H7 (cell line): ENCODE results near the gene SORCS2. TPM values are rescaled to one million over a fixed set of nuclear protein-coding genes. Genes with fewer than 3 reads are reported as not detected.

Source experiments
- DNase-seq: peaks from one replicate; pipeline ENCODE4 v3.0.0; 2012
- H3K27me3 ChIP-seq: 2 replicates; pipeline ENCODE4 v1.6.0; 2011; ENCODE audit warnings: mild to moderate bottlenecking, low read length; ENCODE audit not compliant: control insufficient read depth, insufficient read depth
- H3K36me3 ChIP-seq: replicated peaks from 2 replicates; pipeline ENCODE4 v1.5.1; 2011; ENCODE audit warnings: low read length; ENCODE audit not compliant: control insufficient read depth, insufficient read depth
- H3K4me3 ChIP-seq: 2 replicates; pipeline ENCODE4 v1.5.1; 2011; ENCODE audit warnings: low read depth, mild to moderate bottlenecking, control low read depth, low read length, moderate library complexity; ENCODE audit not compliant: insufficient read depth
- total RNA-seq: library from RNA; depleted of rRNA; stranded (reverse); fragments of >200 nt; shearing (Covaris generic); gene quantifications from 2 replicates; pipeline ENCODE4 v1.2.3, GENCODE V29; 2014

Gene SORCS2
- total RNA-seq, 1 experiment from 2014 or later, result 2.0 TPM

GRCh38 chr4:7430965-7431695, 238.8 kb downstream of the SORCS2 start:
- Histone ChIP-seq H3K27me3 (no peaks in the 10 kb centered on the region), H3K4me3 (no peak overlapping the region), H3K36me3 (no peaks in the 10 kb centered on the region)
- no peak for DNase-seq

- Histone ChIP-seq H3K36me3 (no peaks in the 10 kb centered on the region), H3K27me3 (no peaks in the 10 kb centered on the region), H3K4me3 (no peak overlapping the region)
- no peak for DNase-seq
Observed at GRCh38 chr4:7431696-7432530, 239.6 kb downstream of the SORCS2 start.

DNA sequence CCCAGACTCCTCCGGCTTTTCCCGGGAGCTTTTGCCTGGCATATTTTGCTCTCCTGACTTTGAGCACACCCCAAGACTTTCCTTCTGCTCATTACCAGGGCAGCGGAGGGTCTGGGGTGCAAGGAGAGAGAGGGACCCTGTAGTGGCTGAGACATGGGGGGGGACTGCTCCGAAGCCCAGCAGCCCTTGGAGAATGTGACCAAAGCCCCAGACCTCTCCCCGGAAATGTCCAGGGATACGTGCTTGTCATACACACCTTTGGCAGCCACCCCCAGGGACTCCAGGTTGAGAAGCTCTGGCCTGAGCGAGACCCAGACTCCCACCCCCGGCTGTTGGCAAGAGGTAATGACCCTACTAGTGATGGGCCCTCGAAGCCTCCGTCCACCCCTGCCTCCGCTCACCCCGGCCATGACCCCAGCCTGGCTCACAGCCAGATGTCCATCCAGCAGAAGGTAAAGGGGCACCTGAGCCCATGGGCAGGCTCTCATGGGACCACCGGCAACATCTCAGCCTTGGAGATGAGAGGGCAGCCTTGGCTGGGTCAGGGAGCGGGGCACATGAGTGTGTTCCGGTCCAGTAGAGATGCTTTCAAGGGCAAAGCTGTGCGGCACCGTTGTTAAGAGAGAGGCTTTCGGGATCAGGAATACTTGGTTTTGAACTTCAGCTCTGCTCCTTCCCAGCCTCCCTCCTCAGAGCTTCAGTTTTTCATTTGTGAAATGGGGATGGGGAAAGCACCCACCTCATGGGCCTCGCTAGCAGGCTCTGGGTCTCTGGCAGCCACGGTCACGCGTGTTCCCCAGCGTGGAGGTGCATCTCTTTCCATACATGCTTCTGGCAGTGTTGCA, 240.4 kb downstream of the SORCS2 start:
- H3K4me3 ChIP-seq, result no peak overlapping the region
- DNase-seq, result no peak
- H3K27me3 ChIP-seq, result no peaks in the 10 kb centered on the region
- H3K36me3 ChIP-seq, result no peaks in the 10 kb centered on the region

DNA sequence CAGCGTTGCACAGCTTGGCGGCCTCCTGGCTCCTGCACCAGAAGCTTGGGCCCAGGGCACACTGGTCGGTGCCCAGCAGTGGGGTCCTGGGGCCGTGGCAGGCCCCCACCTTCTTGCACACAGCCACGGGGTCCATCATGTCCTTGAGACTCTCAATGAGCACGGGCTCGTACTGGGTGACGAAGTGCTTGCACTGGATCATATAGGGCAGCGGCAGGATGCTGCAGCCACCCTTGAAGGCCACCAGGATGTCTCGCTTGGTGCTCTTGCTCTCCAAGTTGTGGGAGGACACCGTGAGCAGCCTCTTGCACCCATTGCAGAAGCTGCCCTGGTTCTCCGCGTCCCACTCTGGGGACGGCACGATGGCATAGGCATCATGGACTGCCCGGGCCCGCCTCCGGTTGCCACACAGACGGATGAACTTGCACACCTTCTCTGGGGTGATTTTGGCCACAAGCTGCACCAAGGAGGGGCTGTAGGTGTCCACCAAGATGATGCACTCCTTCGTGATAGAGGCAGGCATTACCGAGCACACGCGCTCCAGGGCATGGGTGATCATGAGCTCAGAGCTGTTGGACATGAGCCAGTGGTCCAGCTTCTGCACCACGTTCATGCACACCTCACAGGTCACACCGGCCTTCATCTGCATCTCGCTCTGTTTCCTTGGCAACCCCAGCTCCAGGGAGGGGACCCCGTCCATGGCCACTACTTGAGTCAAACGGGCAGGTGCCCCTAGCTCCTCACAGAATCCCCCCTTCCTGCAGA, 241.2 kb downstream of the SORCS2 start:
- no peak overlapping the region for H3K4me3 ChIP-seq
- no peaks in the 10 kb centered on the region for H3K27me3 ChIP-seq
- no peak for DNase-seq
- no peaks in the 10 kb centered on the region for H3K36me3 ChIP-seq

DNA sequence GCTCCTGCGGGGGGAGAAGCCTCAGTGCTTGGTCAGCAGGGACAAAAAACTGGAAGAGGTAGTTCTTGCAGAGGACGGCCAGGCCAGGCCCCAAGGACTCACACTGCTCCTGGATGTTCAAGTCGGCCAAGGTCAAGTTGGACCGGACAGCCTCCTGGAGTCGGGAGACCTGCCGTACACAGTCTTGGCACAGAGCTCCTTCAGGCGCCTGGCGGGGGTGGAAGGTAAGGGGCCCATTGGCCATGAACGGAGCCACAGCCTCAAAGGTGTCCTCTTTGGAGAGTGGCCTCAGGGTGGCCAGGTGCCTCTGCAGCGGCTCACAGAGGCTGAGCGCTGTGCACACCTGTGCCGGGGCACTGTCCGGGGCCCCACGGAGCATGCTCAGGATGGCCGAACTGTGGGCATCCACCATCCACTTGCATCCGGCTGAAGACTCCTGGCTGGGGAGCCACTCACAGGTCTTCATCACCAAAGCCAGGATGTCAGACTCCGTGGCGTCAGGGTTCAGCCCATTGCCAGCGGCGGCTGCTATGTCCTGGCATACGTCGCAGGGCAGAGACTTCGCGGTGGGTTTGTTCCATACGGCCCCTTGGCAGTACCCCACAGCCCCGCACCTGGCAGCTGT, 241.9 kb downstream of the SORCS2 start:
- Histone ChIP-seq H3K36me3 (no peaks in the 10 kb centered on the region), H3K27me3 (no peaks in the 10 kb centered on the region), H3K4me3 (no peak overlapping the region)
- no peak for DNase-seq

- H3K36me3 ChIP-seq, result no peaks in the 10 kb centered on the region
- DNase-seq, result peak; percentile 93
Observed at GRCh38 chr4:7434766-7435150, 242.4 kb downstream of the SORCS2 start, which contains the start of gene PSAPL1. PSAPL1 (minus strand) TSS chr4:7434930; CDS start chr4:7434879, 51 bp downstream.

DNA sequence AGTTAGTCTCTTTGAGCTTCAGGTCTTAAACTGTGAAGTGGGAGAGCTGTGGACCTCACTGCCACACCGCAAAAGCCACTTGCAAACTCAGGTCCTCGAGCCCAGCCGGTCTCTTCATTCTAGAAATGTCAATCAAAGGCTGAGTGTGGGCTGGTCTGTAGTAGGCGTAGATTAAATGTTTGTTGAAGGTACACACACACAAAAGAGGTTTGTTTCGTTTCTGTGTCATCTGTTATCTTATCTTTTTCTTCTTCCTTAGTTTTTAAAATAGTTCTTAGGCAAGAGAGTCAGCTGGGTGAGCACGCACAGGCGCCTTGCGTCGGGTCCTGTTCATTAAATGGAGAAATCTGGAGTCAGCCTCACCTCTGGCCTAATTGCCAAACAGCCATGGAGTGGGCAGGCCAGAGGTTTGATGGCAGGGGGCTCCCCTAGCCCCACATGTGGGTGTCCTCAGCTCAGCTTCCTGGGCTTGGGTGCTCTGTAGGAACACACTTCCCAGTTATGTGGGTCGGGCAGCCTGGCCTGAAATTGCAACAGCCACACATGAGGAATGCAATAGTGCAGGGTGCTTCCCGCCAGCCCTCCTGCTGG, 243.2 kb downstream of the SORCS2 start:
- no peak for DNase-seq
- Histone ChIP-seq H3K36me3 (no peaks in the 10 kb centered on the region), H3K27me3 (no peaks in the 10 kb centered on the region), H3K4me3 (no peak overlapping the region)

More at GRCh38 chr4:7434766-7435150, 242.4 kb downstream of the SORCS2 start, which contains the start of gene PSAPL1:
- Histone ChIP-seq H3K27me3 (no peaks in the 10 kb centered on the region), H3K4me3 (no peak within 1 kb of the TSS)

DNA sequence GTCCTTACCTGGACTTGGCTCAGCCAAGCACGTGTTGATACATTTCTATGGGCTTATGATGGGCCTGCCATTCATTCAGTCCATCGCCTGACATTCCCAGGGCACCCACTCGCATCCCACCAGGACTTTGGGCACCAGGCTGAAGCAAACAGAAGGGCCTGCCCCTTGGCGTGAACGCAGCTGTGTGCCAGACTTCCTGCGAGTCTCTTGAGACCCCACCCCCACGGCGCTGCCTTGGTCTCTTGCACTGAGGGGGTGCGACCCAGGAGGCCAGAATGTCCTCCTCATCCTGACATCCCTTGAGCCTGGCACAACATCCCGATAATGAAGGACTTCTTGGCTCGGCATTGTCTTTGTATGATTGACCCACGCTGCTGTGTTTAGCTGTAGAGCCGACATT, 243.9 kb downstream of the SORCS2 start:
- Histone ChIP-seq H3K27me3 (no peaks in the 10 kb centered on the region), H3K36me3 (no peaks in the 10 kb centered on the region), H3K4me3 (no peak overlapping the region)
- DNase-seq, result no peak

DNA sequence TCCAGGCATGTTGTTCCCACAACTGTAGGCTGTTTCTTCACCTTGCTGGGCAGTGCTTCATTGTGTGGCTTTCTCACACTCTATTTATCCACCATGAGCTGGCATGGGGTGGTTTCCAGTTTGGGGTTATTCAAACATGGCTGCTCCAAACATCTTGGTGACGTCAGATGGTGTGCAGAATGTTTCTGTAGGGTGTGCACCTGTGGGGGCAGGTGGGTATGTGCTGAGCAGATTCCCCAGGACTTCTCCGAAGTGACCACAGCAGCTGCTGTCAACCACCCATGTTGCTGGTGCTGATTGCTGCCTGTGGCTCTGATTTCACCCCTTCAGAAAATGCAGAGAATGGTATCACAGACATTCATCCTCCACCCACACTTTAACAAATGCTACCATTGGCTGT, 247.4 kb downstream of the SORCS2 start:
- DNase-seq, result no peak
- Histone ChIP-seq H3K4me3 (no peak overlapping the region), H3K36me3 (no peaks in the 10 kb centered on the region)

DNA sequence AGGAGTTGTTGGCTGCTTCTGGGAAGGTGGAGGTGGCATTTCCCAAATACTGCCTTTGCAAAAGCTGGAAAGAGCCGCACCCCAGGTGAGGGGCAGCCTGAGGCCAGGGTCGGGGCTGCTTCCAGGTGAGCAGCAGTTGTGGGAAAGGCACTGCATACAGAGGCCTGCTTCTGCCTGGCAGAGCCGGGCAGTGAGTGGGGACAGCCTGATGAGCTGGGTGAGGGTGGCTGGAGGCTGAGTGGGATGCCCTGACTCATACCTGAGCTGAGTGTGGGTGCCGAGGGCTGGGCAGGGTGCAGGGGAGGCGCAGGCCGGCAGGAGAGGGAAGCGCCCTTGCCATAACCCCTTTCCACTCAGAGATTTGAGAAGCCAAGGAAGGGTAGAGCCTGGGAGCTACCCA, 248.9 kb downstream of the SORCS2 start:
- DNase-seq, result no peak
- H3K4me3 ChIP-seq, result no peak overlapping the region
- H3K36me3 ChIP-seq, result no peaks in the 10 kb centered on the region
- H3K27me3 ChIP-seq, result no peaks in the 10 kb centered on the region

More for the DNA sequence above, 247.4 kb downstream of the SORCS2 start:
- H3K27me3 ChIP-seq, result no peaks in the 10 kb centered on the region

- no peaks in the 10 kb centered on the region for H3K27me3 ChIP-seq
- DNase-seq, result no peak
- H3K4me3 ChIP-seq, result no peak overlapping the region
- no peaks in the 10 kb centered on the region for H3K36me3 ChIP-seq
Observed at GRCh38 chr4:7442574-7443162, 250.3 kb downstream of the SORCS2 start.

GRCh38 chr4:7444314-7444713, 252.0 kb downstream of the SORCS2 start:
- H3K36me3 ChIP-seq, result no peaks in the 10 kb centered on the region
- no peak overlapping the region for H3K4me3 ChIP-seq
- no peaks in the 10 kb centered on the region for H3K27me3 ChIP-seq
- DNase-seq, result no peak

GRCh38 chr4:7444731-7445130, 252.4 kb downstream of the SORCS2 start:
- no peaks in the 10 kb centered on the region for H3K27me3 ChIP-seq
- H3K36me3 ChIP-seq, result no peaks in the 10 kb centered on the region
- DNase-seq, result no peak
- H3K4me3 ChIP-seq, result no peak overlapping the region
